Large intestine (tissue), 3 donors: ENCODE data around the gene RPS28. TPM values are rescaled to one million over a fixed set of nuclear protein-coding genes. Genes with fewer than 3 reads are reported as not detected.
"Not testable (repeated sequence)": the region's sequence is repeated elsewhere in the genome, so short reads cannot be mapped to it uniquely, and the experiment has no call there.

Experiments used
- DNase-seq, 2 donors: peaks; one replicate each; pipeline versions ENCODE4 v3.0.0 to v3.0.0-alpha.2; 2013
- H3K27ac ChIP-seq: one replicate; pipeline ENCODE4 v1.5.1; 2013; ENCODE audit warnings: low read length
- H3K27me3 ChIP-seq: 2 replicates; pipeline ENCODE4 v1.6.1; 2013; ENCODE audit warnings: low read length; ENCODE audit not compliant: control insufficient read depth, insufficient read depth
- H3K36me3 ChIP-seq: 2 replicates; pipeline ENCODE4 v1.6.1; 2013; ENCODE audit warnings: low read length; ENCODE audit not compliant: control insufficient read depth, insufficient read depth
- H3K4me1 ChIP-seq: one replicate; pipeline ENCODE4 v1.6.1; 2013; ENCODE audit warnings: low read length; ENCODE audit not compliant: control insufficient read depth, insufficient read depth
- H3K4me3 ChIP-seq: one replicate; pipeline ENCODE4 v1.5.1; 2013; ENCODE audit warnings: low read length
- H3K9me3 ChIP-seq: one replicate; pipeline ENCODE4 v1.6.1; 2013; ENCODE audit warnings: mild to moderate bottlenecking, low read depth, low read length, moderate library complexity; ENCODE audit not compliant: control insufficient read depth
- WGBS: methylation state at CpG from one replicate; pipeline ENCODE4 v1.1.5; 2013; ENCODE audit warnings: low lambda C conversion rate; ENCODE audit not compliant: insufficient coverage; 5-methylcytosine and 5-hydroxymethylcytosine counted together
- polyA plus RNA-seq: library from polyadenylated mRNA; unstranded; fragments of 120-200 nt; gene quantifications from one replicate; pipeline ENCODE4 v1.2.1, GENCODE V29; 2013

RPS28 gene
- polyA plus RNA-seq, 1 donor: 1,187 TPM

GRCh38 chr19:8307400-8307964, 13.8 kb upstream of the RPS28 start:
- Histone ChIP-seq H3K36me3 (peaks cover 27% of the 10 kb centered on the region), H3K4me1 (peaks cover 22% of the 10 kb centered on the region), H3K27ac (peak overlapping the region; percentile 37), H3K9me3 (no peaks in the 10 kb centered on the region), H3K4me3 (peak overlapping the region; percentile 58), H3K27me3 (no peaks in the 10 kb centered on the region)
- peak in 1 of 2 donors; percentile 23 for DNase-seq
- WGBS: no CpG with 5 or more reads among the region's 24 CpGs

- H3K4me1 ChIP-seq: peaks cover 22% of the 10 kb centered on the region
- 0% methylated on average over 1 of the region's 63 CpGs for WGBS
- peak within 1 kb of the TSS; percentile 37 for H3K27ac ChIP-seq
- H3K4me3 ChIP-seq: peak within 1 kb of the TSS; percentile 58
- no peaks in the 10 kb centered on the region for H3K27me3 ChIP-seq
- H3K36me3 ChIP-seq: peaks cover 34% of the 10 kb centered on the region
- peak; percentile 87 to 95 for DNase-seq
- H3K9me3 ChIP-seq: no peaks in the 10 kb centered on the region
Observed at GRCh38 chr19:8307965-8308866, 13.1 kb upstream of the RPS28 start, which contains the start of gene CD320. Gene CD320 (minus strand): TSS chr19:8308358. CDS start chr19:8308290, 68 bp downstream.

GRCh38 chr19:8308891-8309291, 12.4 kb upstream of the RPS28 start:
- Histone ChIP-seq H3K27ac (no peak overlapping the region), H3K4me3 (no peak overlapping the region), H3K36me3 (peaks cover 39% of the 10 kb centered on the region), H3K9me3 (no peaks in the 10 kb centered on the region), H3K27me3 (no peaks in the 10 kb centered on the region), H3K4me1 (peaks cover 22% of the 10 kb centered on the region)
- DNase-seq: no peak
- WGBS: no CpG with 5 or more reads among the region's 17 CpGs

- WGBS: no CpG with 5 or more reads among the region's 17 CpGs
- Histone ChIP-seq H3K9me3 (no peaks in the 10 kb centered on the region), H3K27me3 (no peaks in the 10 kb centered on the region), H3K4me3 (no peak overlapping the region), H3K27ac (no peak overlapping the region), H3K4me1 (peaks cover 22% of the 10 kb centered on the region), H3K36me3 (peaks cover 53% of the 10 kb centered on the region)
- no peak for DNase-seq
Observed at GRCh38 chr19:8310342-8311055, 10.8 kb upstream of the RPS28 start.

- H3K4me1 ChIP-seq: peaks cover 17% of the 10 kb centered on the region
- H3K4me3 ChIP-seq: no peak overlapping the region
- no peaks in the 10 kb centered on the region for H3K9me3 ChIP-seq
- H3K36me3 ChIP-seq: peaks cover 63% of the 10 kb centered on the region
- H3K27ac ChIP-seq: no peak overlapping the region
- no peaks in the 10 kb centered on the region for H3K27me3 ChIP-seq
- no peak for DNase-seq
- WGBS: no CpG with 5 or more reads among the region's 16 CpGs
Observed at GRCh38 chr19:8311461-8312260, 9.6 kb upstream of the RPS28 start.

- not testable (repeated sequence) for H3K27ac ChIP-seq, H3K9me3 ChIP-seq, H3K4me3 ChIP-seq, H3K4me1 ChIP-seq, H3K27me3 ChIP-seq, DNase-seq
- WGBS: 100% methylated on average over 1 of the region's 11 CpGs
- H3K36me3 ChIP-seq: peaks cover 58% of the 10 kb centered on the region
Observed at GRCh38 chr19:8314981-8315640, 6.2 kb upstream of the RPS28 start.

GRCh38 chr19:8316351-8317125, 4.8 kb upstream of the RPS28 start:
- no peaks in the 10 kb centered on the region for H3K27me3 ChIP-seq
- H3K4me3 ChIP-seq: no peak overlapping the region
- peaks cover 10% of the 10 kb centered on the region for H3K4me1 ChIP-seq
- no peaks in the 10 kb centered on the region for H3K9me3 ChIP-seq
- WGBS: no CpG with 5 or more reads among the region's 14 CpGs
- DNase-seq: no peak
- peaks cover 47% of the 10 kb centered on the region for H3K36me3 ChIP-seq
- no peak overlapping the region for H3K27ac ChIP-seq

GRCh38 chr19:8318835-8319234, 2.5 kb upstream of the RPS28 start:
- not testable (repeated sequence) for H3K4me1 ChIP-seq, H3K9me3 ChIP-seq, DNase-seq, H3K27ac ChIP-seq, H3K27me3 ChIP-seq, H3K4me3 ChIP-seq
- 40% methylated on average over 1 of the region's 9 CpGs for WGBS
- H3K36me3 ChIP-seq: peaks cover 42% of the 10 kb centered on the region
